GM21526 (cell line): ENCODE measurements around the gene ABHD17A.

ENCODE experiments used
- ATAC-seq: cut with Tn5 transposase; IDR thresholded peaks from one replicate; pipeline ENCODE4 v1.9.1; 2021; ENCODE audit warnings: moderate library complexity; ENCODE audit not compliant: unreplicated experiment, low FRiP score

The ABHD17A gene

GRCh38 chr19:1841209-1841924 lies 43.9 kb downstream of the ABHD17A start:
- no peak for ATAC-seq

GRCh38 chr19:1840541-1841115 lies 44.7 kb downstream of the ABHD17A start:
- no peak for ATAC-seq

- no peak for ATAC-seq
Observed at GRCh38 chr19:1839658-1840540, 45.4 kb downstream of the ABHD17A start.

GRCh38 chr19:1837625-1838105 lies 47.6 kb downstream of the ABHD17A start:
- ATAC-seq = no peak

GRCh38 chr19:1837222-1837565 lies 48.1 kb downstream of the ABHD17A start:
- ATAC-seq = no peak

GRCh38 chr19:1836458-1837221 lies 48.7 kb downstream of the ABHD17A start:
- ATAC-seq = no peak

- ATAC-seq = no peak
Observed at GRCh38 chr19:1833540-1833939, 51.8 kb downstream of the ABHD17A start.

- ATAC-seq = no peak
Observed at GRCh38 chr19:1832046-1832663, 53.1 kb downstream of the ABHD17A start.

GRCh38 chr19:1830978-1831377 lies 54.3 kb downstream of the ABHD17A start:
- ATAC-seq = no peak

GRCh38 chr19:1830568-1830967 lies 54.7 kb downstream of the ABHD17A start:
- ATAC-seq = no peak

- no peak for ATAC-seq
Observed at GRCh38 chr19:1829958-1830357, 55.3 kb downstream of the ABHD17A start.

- ATAC-seq = no peak
Observed at GRCh38 chr19:1828279-1829238, 56.7 kb downstream of the ABHD17A start.

GRCh38 chr19:1827566-1828278 lies 57.6 kb downstream of the ABHD17A start:
- no peak for ATAC-seq
